HepG2 (cell line): Measurements from ENCODE around the gene POLN. TPM values are rescaled to one million over a fixed set of nuclear protein-coding genes. Genes with fewer than 3 reads are reported as not detected.

ENCODE experiments used
- AKNA ChIP-seq: sonication (generic); formaldehyde crosslinking; IDR thresholded peaks from 2 replicates; pipeline ENCODE4 v1.4.0; 2020; ENCODE audit warnings: missing genetic modification reagents, borderline replicate concordance
- ZNF138 ChIP-seq: sonication (generic); formaldehyde crosslinking; IDR thresholded peaks from 2 replicates; pipeline ENCODE4 v1.5.0; 2020; ENCODE audit warnings: mild to moderate bottlenecking, low read depth, missing genetic modification reagents
- ZNF687 ChIP-seq: sonication (generic); formaldehyde crosslinking; IDR thresholded peaks from 2 replicates; pipeline ENCODE4 v1.5.1; 2020; ENCODE audit warnings: mild to moderate bottlenecking, missing genetic modification reagents, moderate library complexity
- polyA plus RNA-seq, 8 experiments: library from polyadenylated mRNA; depleted of rRNA in 3 of 8; stranded (reverse) in 7 of 8; unstranded in 1 of 8; fragments of >200 nt; fragmentation: Illumina TruSeq in 4 of 8; extraction: Trizol in 4 of 8; gene quantifications; 2 replicates each; pipeline versions ENCODE4 v1.2.1 to v1.2.3, GENCODE V29; 2011 to 2016; ENCODE audit warnings: low read depth in 4 of 8, missing spikeins in 1 of 8, mixed read lengths in 1 of 8; ENCODE audit not compliant: insufficient read depth in 1 of 8
- total RNA-seq, 5 experiments: library from RNA; depleted of rRNA; stranded (reverse); fragments of >200 nt; fragmentation: Illumina TruSeq; extraction: Trizol; gene quantifications; 2 replicates each; pipeline ENCODE4 v1.2.3, GENCODE V29; 2016; ENCODE audit warnings: low read depth in 1 of 5
- TF ChIP-seq, protein P1 (sequence below): sonication (generic); formaldehyde crosslinking; IDR thresholded peaks from one replicate; pipeline ENCODE4 v1.5.1; 2020; ENCODE audit warnings: mild to moderate bottlenecking, missing genetic modification reagents; ENCODE audit errors: not compliant biosample characterization
- TF ChIP-seq, protein P2 (sequence below): sonication (generic); formaldehyde crosslinking; IDR thresholded peaks from 2 replicates; pipeline ENCODE4 v1.5.0; 2020; ENCODE audit warnings: mild to moderate bottlenecking, missing genetic modification reagents, borderline replicate concordance

POLN gene
- total and polyA plus RNA-seq, 2 of the 13 experiments (the other 11 are each of a cell fraction or from before 2014, with no cell fraction given): 0.93 to 1.5 TPM

- TF ChIP-seq, protein P1, sequence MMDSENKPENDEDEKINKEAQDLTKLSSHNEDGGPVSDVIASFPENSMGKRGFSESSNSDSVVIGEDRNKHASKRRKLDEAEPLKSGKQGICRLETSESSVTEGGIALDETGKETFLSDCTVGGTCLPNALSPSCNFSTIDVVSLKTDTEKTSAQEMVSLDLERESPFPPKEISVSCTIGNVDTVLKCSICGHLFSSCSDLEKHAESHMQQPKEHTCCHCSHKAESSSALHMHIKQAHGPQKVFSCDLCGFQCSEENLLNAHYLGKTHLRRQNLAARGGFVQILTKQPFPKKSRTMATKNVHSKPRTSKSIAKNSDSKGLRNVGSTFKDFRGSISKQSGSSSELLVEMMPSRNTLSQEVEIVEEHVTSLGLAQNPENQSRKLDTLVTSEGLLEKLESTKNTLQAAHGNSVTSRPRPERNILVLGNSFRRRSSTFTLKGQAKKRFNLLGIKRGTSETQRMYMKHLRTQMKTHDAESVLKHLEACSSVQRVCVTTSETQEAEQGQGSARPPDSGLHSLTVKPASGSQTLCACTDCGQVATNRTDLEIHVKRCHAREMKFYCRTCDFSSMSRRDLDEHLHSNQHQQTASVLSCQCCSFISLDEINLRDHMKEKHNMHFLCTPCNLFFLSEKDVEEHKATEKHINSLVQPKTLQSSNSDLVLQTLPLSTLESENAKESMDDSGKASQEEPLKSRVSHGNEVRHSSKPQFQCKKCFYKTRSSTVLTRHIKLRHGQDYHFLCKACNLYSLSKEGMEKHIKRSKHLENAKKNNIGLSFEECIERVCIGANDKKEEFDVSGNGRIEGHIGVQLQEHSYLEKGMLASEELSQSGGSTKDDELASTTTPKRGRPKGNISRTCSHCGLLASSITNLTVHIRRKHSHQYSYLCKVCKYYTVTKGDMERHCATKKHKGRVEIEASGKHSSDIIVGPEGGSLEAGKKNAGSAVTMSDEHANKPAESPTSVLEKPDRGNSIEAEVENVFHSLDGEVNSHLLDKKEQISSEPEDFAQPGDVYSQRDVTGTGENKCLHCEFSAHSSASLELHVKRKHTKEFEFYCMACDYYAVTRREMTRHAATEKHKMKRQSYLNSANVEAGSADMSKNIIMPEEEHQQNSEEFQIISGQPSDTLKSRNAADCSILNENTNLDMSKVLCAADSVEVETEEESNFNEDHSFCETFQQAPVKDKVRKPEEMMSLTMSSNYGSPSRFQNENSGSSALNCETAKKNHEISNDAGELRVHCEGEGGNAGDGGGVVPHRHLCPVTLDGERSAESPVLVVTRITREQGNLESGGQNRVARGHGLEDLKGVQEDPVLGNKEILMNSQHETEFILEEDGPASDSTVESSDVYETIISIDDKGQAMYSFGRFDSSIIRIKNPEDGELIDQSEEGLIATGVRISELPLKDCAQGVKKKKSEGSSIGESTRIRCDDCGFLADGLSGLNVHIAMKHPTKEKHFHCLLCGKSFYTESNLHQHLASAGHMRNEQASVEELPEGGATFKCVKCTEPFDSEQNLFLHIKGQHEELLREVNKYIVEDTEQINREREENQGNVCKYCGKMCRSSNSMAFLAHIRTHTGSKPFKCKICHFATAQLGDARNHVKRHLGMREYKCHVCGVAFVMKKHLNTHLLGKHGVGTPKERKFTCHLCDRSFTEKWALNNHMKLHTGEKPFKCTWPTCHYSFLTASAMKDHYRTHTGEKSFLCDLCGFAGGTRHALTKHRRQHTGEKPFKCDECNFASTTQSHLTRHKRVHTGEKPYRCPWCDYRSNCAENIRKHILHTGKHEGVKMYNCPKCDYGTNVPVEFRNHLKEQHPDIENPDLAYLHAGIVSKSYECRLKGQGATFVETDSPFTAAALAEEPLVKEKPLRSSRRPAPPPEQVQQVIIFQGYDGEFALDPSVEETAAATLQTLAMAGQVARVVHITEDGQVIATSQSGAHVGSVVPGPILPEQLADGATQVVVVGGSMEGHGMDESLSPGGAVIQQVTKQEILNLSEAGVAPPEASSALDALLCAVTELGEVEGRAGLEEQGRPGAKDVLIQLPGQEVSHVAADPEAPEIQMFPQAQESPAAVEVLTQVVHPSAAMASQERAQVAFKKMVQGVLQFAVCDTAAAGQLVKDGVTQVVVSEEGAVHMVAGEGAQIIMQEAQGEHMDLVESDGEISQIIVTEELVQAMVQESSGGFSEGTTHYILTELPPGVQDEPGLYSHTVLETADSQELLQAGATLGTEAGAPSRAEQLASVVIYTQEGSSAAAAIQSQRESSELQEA (CRISPR knock-in tag): no peak
- TF ChIP-seq AKNA: no peak
- TF ChIP-seq, protein P2, sequence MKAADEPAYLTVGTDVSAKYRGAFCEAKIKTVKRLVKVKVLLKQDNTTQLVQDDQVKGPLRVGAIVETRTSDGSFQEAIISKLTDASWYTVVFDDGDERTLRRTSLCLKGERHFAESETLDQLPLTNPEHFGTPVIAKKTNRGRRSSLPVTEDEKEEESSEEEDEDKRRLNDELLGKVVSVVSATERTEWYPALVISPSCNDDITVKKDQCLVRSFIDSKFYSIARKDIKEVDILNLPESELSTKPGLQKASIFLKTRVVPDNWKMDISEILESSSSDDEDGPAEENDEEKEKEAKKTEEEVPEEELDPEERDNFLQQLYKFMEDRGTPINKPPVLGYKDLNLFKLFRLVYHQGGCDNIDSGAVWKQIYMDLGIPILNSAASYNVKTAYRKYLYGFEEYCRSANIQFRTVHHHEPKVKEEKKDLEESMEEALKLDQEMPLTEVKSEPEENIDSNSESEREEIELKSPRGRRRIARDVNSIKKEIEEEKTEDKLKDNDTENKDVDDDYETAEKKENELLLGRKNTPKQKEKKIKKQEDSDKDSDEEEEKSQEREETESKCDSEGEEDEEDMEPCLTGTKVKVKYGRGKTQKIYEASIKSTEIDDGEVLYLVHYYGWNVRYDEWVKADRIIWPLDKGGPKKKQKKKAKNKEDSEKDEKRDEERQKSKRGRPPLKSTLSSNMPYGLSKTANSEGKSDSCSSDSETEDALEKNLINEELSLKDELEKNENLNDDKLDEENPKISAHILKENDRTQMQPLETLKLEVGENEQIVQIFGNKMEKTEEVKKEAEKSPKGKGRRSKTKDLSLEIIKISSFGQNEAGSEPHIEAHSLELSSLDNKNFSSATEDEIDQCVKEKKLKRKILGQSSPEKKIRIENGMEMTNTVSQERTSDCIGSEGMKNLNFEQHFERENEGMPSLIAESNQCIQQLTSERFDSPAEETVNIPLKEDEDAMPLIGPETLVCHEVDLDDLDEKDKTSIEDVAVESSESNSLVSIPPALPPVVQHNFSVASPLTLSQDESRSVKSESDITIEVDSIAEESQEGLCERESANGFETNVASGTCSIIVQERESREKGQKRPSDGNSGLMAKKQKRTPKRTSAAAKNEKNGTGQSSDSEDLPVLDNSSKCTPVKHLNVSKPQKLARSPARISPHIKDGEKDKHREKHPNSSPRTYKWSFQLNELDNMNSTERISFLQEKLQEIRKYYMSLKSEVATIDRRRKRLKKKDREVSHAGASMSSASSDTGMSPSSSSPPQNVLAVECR (CRISPR knock-in tag): no peak
- TF ChIP-seq ZNF138 (CRISPR knock-in tag): no peak
- TF ChIP-seq ZNF687 (CRISPR knock-in tag): peak; percentile 47
Observed at GRCh38 chr4:2091990-2092668, 149.8 kb downstream of the POLN start (continued).
